GOT3 (cell line): ENCODE data around the gene BLOC1S4.
"Not testable (repeated sequence)": the region's sequence is repeated elsewhere in the genome, so short reads cannot be mapped to it uniquely, and the experiment has no call there.

Source experiments
- DNase-seq: peaks from one replicate; lab custom pipeline; 2025; ENCODE audit warnings: mixed read lengths; lab: John Stamatoyannopoulos, UW

BLOC1S4 gene

GRCh38 chr4:6742507-6742906 is 26.5 kb downstream of the BLOC1S4 start:
- DNase-seq: no peak

- no peak for DNase-seq
These were observed 27.0 kb downstream of the BLOC1S4 start for GRCh38 chr4:6742989-6743388.

GRCh38 chr4:6746721-6747293 is 30.8 kb downstream of the BLOC1S4 start:
- DNase-seq: no peak

GRCh38 chr4:6747294-6748051 is 31.5 kb downstream of the BLOC1S4 start:
- no peak for DNase-seq

- no peak for DNase-seq
These were observed 32.3 kb downstream of the BLOC1S4 start for GRCh38 chr4:6748286-6748685.

GRCh38 chr4:6749340-6750171 is 33.6 kb downstream of the BLOC1S4 start:
- DNase-seq: no peak

- DNase-seq: no peak
These were observed 34.6 kb downstream of the BLOC1S4 start for GRCh38 chr4:6750286-6751221.

GRCh38 chr4:6751611-6752485 is 35.9 kb downstream of the BLOC1S4 start:
- DNase-seq: no peak

- no peak for DNase-seq
These were observed 36.5 kb downstream of the BLOC1S4 start for GRCh38 chr4:6752486-6752829.

GRCh38 chr4:6753103-6753560 is 37.2 kb downstream of the BLOC1S4 start:
- DNase-seq: no peak

GRCh38 chr4:6753891-6754290 is 37.9 kb downstream of the BLOC1S4 start:
- no peak for DNase-seq

GRCh38 chr4:6754481-6755087 is 38.6 kb downstream of the BLOC1S4 start:
- no peak for DNase-seq

- no peak for DNase-seq
These were observed 39.2 kb downstream of the BLOC1S4 start for GRCh38 chr4:6755088-6755753.

- DNase-seq: not testable (repeated sequence)
These were observed 40.4 kb downstream of the BLOC1S4 start for GRCh38 chr4:6756345-6756744.

- no peak for DNase-seq
These were observed 42.8 kb downstream of the BLOC1S4 start for GRCh38 chr4:6758728-6759127.

GRCh38 chr4:6760865-6761264 is 44.9 kb downstream of the BLOC1S4 start:
- DNase-seq: no peak

GRCh38 chr4:6761649-6762615 is 46.0 kb downstream of the BLOC1S4 start:
- DNase-seq: no peak

GRCh38 chr4:6763330-6763851 is 47.4 kb downstream of the BLOC1S4 start:
- no peak for DNase-seq
